Spinal cord (tissue), 10 donors: ENCODE results near the gene PAX8. TPM values are rescaled to one million over a fixed set of nuclear protein-coding genes. Genes with fewer than 3 reads are reported as not detected.

Experiments
- DNase-seq, 6 donors: peaks; one replicate each; pipeline versions ENCODE4 v3.0.0 to v3.0.0-alpha.2; 2013 to 2015; ENCODE audit warnings: low spot score in 6 of 6, low read depth in 4 of 6
- H3K27ac ChIP-seq: one replicate; pipeline ENCODE4 v1.5.1; 2013; ENCODE audit warnings: low read depth, low read length, control low read depth
- H3K27me3 ChIP-seq: one replicate; pipeline ENCODE4 v1.6.1; 2013; ENCODE audit warnings: low read length; ENCODE audit not compliant: control insufficient read depth, insufficient read depth
- H3K36me3 ChIP-seq: one replicate; pipeline ENCODE4 v1.6.1; 2013; ENCODE audit warnings: low read length; ENCODE audit not compliant: control insufficient read depth, insufficient read depth
- H3K4me1 ChIP-seq: one replicate; pipeline ENCODE4 v1.6.1; 2013; ENCODE audit warnings: low read length; ENCODE audit not compliant: control insufficient read depth, insufficient read depth
- H3K4me3 ChIP-seq: one replicate; pipeline ENCODE4 v1.5.1; 2013; ENCODE audit warnings: low read depth, low read length, control low read depth
- H3K9me3 ChIP-seq: one replicate; pipeline ENCODE4 v1.6.1; 2013; ENCODE audit warnings: low read length; ENCODE audit not compliant: control insufficient read depth, insufficient read depth
- WGBS: methylation state at CpG from one replicate; pipeline ENCODE4 v1.1.5; 2013; ENCODE audit warnings: missing lambda C conversion rate; ENCODE audit not compliant: insufficient coverage; 5-methylcytosine and 5-hydroxymethylcytosine counted together
- polyA plus RNA-seq, 2 donors: library from polyadenylated mRNA; unstranded; fragments of 120-200 nt; gene quantifications; one replicate each; pipeline ENCODE4 v1.2.1, GENCODE V29; 2013; ENCODE audit not compliant: insufficient read length in 2 of 2
- total RNA-seq, 2 donors: library from RNA; depleted of rRNA in 1 of 2; stranded (reverse); fragments of 120-200 nt in 1 of 2; fragments of >200 nt in 1 of 2; gene quantifications; one replicate each; pipeline versions ENCODE4 v1.2.3 to v1.2.4, GENCODE V29; 2013 to 2014
- donor health status: healthy.

The PAX8 gene
- total and polyA plus RNA-seq, 4 donors = 3.7 to 42.7 (median 16.1) TPM

- H3K27me3 ChIP-seq = peaks cover 18% of the 10 kb centered on the region
- 36% methylated on average over 10 of the region's 12 CpGs for WGBS
- H3K9me3 ChIP-seq = no peaks in the 10 kb centered on the region
- peak overlapping the region; percentile 33 for H3K27ac ChIP-seq
- no peaks in the 10 kb centered on the region for H3K36me3 ChIP-seq
- DNase-seq = peak in 4 of 6 donors; percentile 38 to 86 (median 52)
- no peak overlapping the region for H3K4me3 ChIP-seq
- peaks cover 27% of the 10 kb centered on the region for H3K4me1 ChIP-seq
Observed at GRCh38 chr2:113282747-113283533, 4.2 kb upstream of the PAX8 start.

DNA sequence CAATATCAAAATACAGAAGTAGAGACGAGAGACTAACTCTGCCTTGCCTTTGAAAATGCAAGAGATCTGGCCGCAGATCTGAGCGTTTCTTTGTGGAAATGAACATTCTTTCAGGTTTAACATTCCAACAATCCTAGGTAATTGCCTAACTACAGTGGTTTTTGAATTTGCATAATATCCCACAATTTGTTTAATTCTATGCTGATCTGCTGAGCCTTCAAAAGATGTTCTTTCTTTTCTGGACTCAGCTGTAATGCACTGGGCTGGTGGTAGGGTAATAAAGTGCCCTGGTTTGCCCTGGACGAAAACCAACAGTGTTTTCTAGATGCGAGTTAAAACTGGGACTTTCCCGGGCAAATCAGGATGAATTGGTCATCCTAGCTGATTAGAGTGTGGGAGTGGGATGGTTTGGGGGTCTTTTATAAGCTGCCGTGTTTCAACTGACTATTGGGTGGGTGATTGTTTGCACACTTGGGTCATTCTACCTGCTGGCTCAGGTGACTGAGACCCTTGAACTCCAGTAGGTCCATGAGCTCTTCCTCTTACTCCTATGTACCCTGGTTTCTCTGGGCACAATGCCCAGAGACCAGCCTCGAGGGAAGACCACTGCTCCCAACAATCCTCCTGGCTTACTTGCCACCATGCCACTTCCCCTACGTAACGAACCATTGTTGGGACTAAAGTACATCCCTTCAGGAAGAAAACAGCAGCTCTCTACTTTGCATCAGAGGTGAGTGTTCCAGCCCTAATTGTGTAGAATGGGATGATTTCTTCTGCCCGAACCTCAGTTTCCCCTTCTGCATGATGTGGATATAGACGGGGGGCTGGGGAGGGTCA lies 3.4 kb upstream of the PAX8 start:
- H3K9me3 ChIP-seq = no peaks in the 10 kb centered on the region
- no peak for DNase-seq
- no peaks in the 10 kb centered on the region for H3K36me3 ChIP-seq
- peaks cover 35% of the 10 kb centered on the region for H3K4me1 ChIP-seq
- H3K27ac ChIP-seq = no peak overlapping the region
- 70% methylated on average over 6 of the region's 12 CpGs for WGBS
- no peak overlapping the region for H3K4me3 ChIP-seq
- H3K27me3 ChIP-seq = peaks cover 27% of the 10 kb centered on the region

GRCh38 chr2:113278073-113278741 lies 514 bp downstream of the PAX8 start:
- Histone ChIP-seq H3K27me3 (peaks cover 66% of the 10 kb centered on the region), H3K9me3 (no peaks in the 10 kb centered on the region), H3K4me1 (peaks cover 33% of the 10 kb centered on the region), H3K4me3 (no peak overlapping the region), H3K36me3 (no peaks in the 10 kb centered on the region), H3K27ac (no peak overlapping the region)
- peak in 1 of 6 donors; percentile 28 for DNase-seq
- WGBS = 18% methylated on average over 49 of the region's 49 CpGs

DNA sequence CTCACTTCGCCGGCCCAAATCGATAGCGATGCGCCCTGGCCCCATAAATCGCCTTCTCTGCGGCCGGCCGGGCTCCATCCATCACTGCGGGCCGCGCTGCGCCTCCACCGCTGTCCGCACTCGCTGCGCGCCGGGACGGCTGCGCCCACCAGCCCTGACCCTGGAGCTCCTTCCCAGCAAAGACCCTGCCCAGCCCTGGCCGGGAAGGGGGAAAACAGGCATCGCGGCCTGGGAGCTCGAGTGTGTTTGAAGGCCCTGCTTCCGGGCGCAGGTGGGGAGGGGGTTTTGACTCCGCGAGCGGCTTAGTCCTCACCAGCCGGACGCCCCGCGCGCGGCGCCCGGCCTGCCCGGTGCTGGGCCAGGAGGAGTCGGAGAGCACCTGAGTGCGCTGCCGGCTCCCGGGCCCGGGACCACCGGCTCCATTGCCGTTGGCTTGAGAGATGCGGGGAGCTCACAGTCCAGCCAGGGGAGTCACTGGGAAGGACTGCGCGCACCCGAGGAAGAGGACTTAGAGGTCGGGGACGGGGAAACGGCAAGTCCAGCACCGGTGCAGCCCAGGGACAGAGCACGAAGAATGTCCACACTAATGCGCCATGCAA lies 1.1 kb downstream of the PAX8 start:
- peak in 2 of 6 donors; percentile 37 to 65 for DNase-seq
- WGBS = 2% methylated on average over 55 of the region's 56 CpGs
- no peak overlapping the region for H3K27ac ChIP-seq
- H3K36me3 ChIP-seq = no peaks in the 10 kb centered on the region
- peaks cover 28% of the 10 kb centered on the region for H3K4me1 ChIP-seq
- H3K9me3 ChIP-seq = no peaks in the 10 kb centered on the region
- H3K4me3 ChIP-seq = no peak overlapping the region
- H3K27me3 ChIP-seq = peaks cover 72% of the 10 kb centered on the region

DNA sequence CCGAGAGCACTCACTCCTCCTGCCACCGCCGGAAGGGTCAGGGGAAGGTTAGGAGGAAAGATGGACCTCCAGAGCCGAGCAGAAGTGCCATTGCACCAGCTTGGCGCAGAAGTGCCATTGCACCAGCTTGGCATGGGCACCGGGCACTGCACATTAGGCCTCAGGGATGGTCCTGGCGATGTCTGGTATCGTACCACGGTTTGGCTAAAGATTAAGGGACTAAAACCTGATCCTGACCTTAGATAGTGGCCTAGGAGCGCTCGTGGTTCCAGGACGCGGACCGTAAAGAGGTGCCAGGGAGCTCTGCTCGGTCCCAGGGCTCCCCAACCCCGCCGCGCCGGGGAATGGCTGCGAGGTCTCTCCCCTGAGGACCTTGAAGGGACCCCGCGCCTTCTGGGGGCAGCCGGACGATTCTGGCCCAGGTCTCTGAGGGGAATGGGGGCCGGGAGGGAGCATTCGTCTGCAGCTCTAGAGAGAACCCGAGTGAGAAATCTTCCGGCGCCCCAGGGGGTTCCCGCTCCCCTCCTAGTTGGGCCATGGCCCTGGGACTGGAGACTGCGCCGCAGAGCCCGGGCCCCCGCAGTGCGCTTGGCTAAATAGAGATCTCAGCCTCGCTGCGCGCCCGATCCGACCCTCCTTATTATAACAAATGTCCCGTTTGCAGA lies 1.8 kb downstream of the PAX8 start:
- Histone ChIP-seq H3K9me3 (no peaks in the 10 kb centered on the region), H3K4me1 (peaks cover 24% of the 10 kb centered on the region), H3K27me3 (peaks cover 79% of the 10 kb centered on the region), H3K4me3 (no peak overlapping the region), H3K27ac (no peak overlapping the region), H3K36me3 (no peaks in the 10 kb centered on the region)
- 5% methylated on average over 41 of the region's 41 CpGs for WGBS
- peak in 1 of 6 donors; percentile 53 for DNase-seq

DNA sequence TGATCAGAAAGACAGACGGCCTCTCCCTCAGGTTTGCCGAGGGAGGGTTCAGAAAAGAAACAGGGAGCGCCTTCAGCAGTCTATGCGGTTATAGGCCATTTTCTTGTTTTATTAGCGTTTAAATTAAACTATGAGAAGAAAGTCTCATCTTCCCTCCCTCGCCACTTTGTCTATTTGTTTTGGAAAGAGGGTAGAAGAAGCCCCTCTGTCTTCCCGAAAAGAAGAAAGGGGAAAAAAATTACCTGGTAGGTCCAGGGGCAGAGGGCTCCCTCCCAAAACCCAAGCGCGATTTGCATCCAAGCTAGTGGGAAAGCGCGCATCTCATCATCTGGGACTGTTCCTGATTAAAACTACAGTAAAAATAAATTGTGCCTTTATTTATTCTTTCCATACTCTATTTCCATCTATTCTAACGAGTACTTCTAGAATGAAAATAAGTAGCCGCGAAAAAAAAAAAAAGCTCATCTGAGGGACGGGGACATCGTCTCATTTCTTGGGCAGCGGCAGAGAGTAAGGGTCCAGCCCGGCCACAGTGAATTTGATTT lies 2.4 kb downstream of the PAX8 start:
- DNase-seq = peak in 1 of 6 donors; percentile 42
- H3K9me3 ChIP-seq = no peaks in the 10 kb centered on the region
- 6% methylated on average over 7 of the region's 18 CpGs for WGBS
- H3K36me3 ChIP-seq = no peaks in the 10 kb centered on the region
- peaks cover 24% of the 10 kb centered on the region for H3K4me1 ChIP-seq
- no peak overlapping the region for H3K4me3 ChIP-seq
- H3K27ac ChIP-seq = no peak overlapping the region
- H3K27me3 ChIP-seq = peaks cover 85% of the 10 kb centered on the region

- Histone ChIP-seq H3K27me3 (peaks cover 91% of the 10 kb centered on the region), H3K4me1 (peaks cover 24% of the 10 kb centered on the region), H3K9me3 (no peaks in the 10 kb centered on the region), H3K27ac (no peak overlapping the region), H3K4me3 (peak overlapping the region; percentile 7), H3K36me3 (no peaks in the 10 kb centered on the region)
- WGBS = 9% methylated on average over 35 of the region's 38 CpGs
- DNase-seq = peak in 1 of 6 donors; percentile 34
Observed at GRCh38 chr2:113275556-113276215, 3.0 kb downstream of the PAX8 start.

DNA sequence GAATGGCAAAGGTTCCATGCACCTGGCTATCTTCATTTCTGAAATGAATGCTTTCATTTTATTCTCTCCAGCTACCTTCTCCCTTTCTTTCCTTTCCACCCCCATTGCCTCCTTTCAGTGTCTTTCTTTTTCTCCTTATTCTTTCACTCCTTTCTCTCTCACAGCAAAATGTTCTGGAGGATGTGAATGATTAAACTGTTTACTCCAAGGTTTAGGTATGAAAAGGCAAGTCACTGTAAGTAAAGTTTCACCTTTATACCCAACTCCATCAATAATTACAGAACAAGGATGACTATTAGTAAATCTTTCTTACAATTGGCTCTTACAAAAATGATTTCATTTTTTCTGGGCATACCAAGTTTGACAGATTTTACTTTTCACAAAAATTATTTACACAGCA lies 4.3 kb downstream of the PAX8 start:
- Histone ChIP-seq H3K4me3 (no peak overlapping the region), H3K27ac (no peak overlapping the region), H3K27me3 (peaks cover 92% of the 10 kb centered on the region), H3K9me3 (no peaks in the 10 kb centered on the region), H3K36me3 (no peaks in the 10 kb centered on the region), H3K4me1 (peaks cover 24% of the 10 kb centered on the region)
- DNase-seq = peak in 1 of 6 donors; percentile 38
